ENCODE data around the gene LIMS2. TPM values are rescaled to one million over a fixed set of nuclear protein-coding genes. Genes with fewer than 3 reads are reported as not detected.
A peak's percentile ranks its signal among the peaks of the same experiment; 100 is the strongest.

Gene LIMS2
- total RNA-seq, 4 donors from 2014 or later: 99.2 to 342 (median 175) TPM

DNA sequence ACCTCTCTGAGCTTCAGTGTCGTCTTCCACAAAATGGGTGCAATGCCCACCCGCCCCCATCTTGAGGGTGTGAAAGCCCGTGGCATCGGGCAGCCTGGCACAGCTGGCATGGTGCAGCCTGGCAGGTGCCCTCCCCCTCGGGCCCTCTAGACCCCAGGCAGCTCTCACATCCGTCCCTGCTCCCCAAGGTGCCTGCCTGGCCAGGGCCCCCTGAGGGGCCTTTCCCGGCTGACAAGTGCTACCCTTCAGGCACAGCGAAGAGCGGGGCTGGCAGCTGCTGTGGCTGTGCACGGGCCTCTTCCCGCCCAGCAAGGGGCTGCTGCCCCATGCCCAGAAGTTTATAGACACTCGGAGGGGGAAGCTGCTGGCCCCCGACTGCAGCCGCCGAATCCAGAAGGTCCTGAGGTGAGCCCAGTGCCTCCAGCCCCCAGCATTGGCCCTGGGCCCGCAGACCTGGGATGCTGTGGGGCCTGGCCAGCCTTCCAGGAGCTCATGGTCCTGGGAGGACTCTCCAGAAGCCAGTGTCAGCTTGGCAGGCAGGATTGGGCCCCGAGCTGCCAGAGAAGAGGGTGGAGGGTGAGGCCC, 43.2 kb downstream of the LIMS2 start:
- Histone ChIP-seq H3K27ac (replicated peaks in 1 of 4) (peak overlapping the region in 3 of 4 donors; percentile 6 to 84 (median 45)), H3K36me3 (peaks cover 0 to 18% (median 0%) of the 10 kb centered on the region in 4 donors), H3K27me3 (peaks cover 0 to 6% (median 0%) of the 10 kb centered on the region in 4 donors), H3K4me1 (peaks cover 62 to 75% (median 71%) of the 10 kb centered on the region in 4 donors), H3K4me3 (no peak overlapping the region), H3K9me3 (no peaks in the 10 kb centered on the region)
- intact Hi-C loops (cut with DNase I): loop anchor here (10.0 kb wide), 1 partner anchor 107 kb away; the partner anchor contains the start of gene IWS1
- WGBS: 66% methylated on average over 12 of the region's 17 CpGs
- TF ChIP-seq EP300 (IDR thresholded peaks at IDR 0.05) (no peak), POLR2A (IDR thresholded peaks at IDR 0.05; ENCODE audit: low read depth) (no peak), POLR2AphosphoS5 (IDR thresholded peaks at IDR 0.05) (no peak)
- TF ChIP-seq, protein P1, sequence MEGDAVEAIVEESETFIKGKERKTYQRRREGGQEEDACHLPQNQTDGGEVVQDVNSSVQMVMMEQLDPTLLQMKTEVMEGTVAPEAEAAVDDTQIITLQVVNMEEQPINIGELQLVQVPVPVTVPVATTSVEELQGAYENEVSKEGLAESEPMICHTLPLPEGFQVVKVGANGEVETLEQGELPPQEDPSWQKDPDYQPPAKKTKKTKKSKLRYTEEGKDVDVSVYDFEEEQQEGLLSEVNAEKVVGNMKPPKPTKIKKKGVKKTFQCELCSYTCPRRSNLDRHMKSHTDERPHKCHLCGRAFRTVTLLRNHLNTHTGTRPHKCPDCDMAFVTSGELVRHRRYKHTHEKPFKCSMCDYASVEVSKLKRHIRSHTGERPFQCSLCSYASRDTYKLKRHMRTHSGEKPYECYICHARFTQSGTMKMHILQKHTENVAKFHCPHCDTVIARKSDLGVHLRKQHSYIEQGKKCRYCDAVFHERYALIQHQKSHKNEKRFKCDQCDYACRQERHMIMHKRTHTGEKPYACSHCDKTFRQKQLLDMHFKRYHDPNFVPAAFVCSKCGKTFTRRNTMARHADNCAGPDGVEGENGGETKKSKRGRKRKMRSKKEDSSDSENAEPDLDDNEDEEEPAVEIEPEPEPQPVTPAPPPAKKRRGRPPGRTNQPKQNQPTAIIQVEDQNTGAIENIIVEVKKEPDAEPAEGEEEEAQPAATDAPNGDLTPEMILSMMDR (IDR thresholded peaks at IDR 0.05): no peak
- DNase-seq (ENCODE audit: extremely low spot score): no peak

DNA sequence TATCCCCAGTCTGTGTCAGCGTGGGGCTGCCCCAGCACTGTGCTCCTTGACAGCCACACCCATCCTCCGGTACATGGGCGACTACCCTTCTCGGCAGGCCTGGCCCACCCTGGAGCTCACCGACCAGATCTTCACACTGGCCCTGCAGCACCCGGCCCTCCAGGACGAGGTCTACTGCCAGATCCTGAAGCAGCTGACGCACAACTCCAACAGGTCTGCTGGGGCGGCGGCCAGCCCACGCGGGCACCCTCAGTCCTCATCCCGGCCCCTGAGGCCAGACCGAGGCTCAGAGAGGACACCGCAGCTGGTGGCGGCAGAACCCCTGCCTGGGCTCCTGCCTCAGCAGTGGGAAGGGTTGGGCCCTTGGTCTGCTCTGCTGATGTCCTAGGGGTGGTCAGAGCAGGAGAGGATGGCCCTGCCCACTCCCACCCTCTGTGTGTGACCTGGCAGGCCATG, 43.8 kb downstream of the LIMS2 start:
- peaks cover 0 to 18% (median 0%) of the 10 kb centered on the region in 4 donors for H3K36me3 ChIP-seq
- peaks cover 0 to 12% (median 0%) of the 10 kb centered on the region in 4 donors for H3K27me3 ChIP-seq
- no peaks in the 10 kb centered on the region for H3K9me3 ChIP-seq
- DNase-seq (ENCODE audit: extremely low spot score): no peak
- H3K4me1 ChIP-seq: peaks cover 56 to 70% (median 65%) of the 10 kb centered on the region in 4 donors
- WGBS: no CpG with 5 or more reads among the region's 16 CpGs
- H3K27ac ChIP-seq (replicated peaks in 1 of 4): peak overlapping the region in 2 of 4 donors; percentile 45 to 48
- intact Hi-C loops (cut with DNase I): loop anchor here (10.0 kb wide), 1 partner anchor 107 kb away; the partner anchor contains the start of gene IWS1
- TF ChIP-seq EP300 (IDR thresholded peaks at IDR 0.05) (no peak), POLR2AphosphoS5 (IDR thresholded peaks at IDR 0.05) (peak in 1 of 2 donors; percentile 36)
- H3K4me3 ChIP-seq: no peak overlapping the region

DNA sequence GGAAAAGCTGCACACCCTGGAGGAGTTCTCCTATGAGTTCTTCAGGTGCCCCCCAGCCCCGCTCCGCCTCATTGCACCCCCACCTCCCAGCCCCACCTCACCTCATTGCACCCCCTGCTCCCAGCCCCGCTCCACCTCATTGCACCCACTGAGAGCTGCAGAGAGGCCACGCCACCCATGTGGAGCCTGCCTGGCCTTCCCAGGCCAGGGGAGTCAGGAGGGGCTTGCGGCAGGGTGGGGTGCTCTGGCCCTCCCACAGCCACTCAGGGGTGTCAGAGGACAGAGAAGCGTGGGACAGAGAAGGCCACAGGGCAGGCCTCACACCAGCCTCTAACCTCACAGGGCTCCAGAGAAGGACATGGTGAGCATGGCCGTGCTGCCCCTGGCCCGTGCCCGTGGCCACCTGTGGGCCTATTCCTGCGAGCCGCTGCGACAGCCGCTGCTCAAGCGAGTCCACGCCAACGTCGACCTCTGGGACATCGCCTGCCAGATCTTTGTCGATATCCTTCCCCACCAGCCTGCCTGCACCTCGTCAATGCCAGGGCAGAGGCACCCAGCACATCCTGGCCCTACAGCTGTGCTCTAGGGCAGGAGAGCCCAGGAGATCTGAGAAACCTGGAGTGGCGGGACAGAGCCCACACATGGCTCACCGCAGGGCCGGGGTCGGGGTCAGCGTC, 44.3 kb downstream of the LIMS2 start:
- no peak overlapping the region for H3K4me3 ChIP-seq
- no peak for DNase-seq (ENCODE audit: extremely low spot score)
- peak overlapping the region in 1 of 4 donors; percentile 48 for H3K27ac ChIP-seq (replicated peaks in 1 of 4)
- intact Hi-C loops (cut with DNase I): loop anchor here (10.0 kb wide), 1 partner anchor 106 kb away; the partner anchor contains the start of gene IWS1
- TF ChIP-seq POLR2AphosphoS5 (IDR thresholded peaks at IDR 0.05) (peak in 1 of 2 donors; percentile 9), POLR2A (IDR thresholded peaks at IDR 0.05; ENCODE audit: low read depth) (no peak)
- WGBS: 93% methylated on average over 5 of the region's 25 CpGs
- peaks cover 0 to 17% (median 0%) of the 10 kb centered on the region in 4 donors for H3K27me3 ChIP-seq
- no peaks in the 10 kb centered on the region for H3K9me3 ChIP-seq
- peaks cover 51 to 64% (median 61%) of the 10 kb centered on the region in 4 donors for H3K4me1 ChIP-seq
- peaks cover 0 to 14% (median 0%) of the 10 kb centered on the region in 4 donors for H3K36me3 ChIP-seq

DNA sequence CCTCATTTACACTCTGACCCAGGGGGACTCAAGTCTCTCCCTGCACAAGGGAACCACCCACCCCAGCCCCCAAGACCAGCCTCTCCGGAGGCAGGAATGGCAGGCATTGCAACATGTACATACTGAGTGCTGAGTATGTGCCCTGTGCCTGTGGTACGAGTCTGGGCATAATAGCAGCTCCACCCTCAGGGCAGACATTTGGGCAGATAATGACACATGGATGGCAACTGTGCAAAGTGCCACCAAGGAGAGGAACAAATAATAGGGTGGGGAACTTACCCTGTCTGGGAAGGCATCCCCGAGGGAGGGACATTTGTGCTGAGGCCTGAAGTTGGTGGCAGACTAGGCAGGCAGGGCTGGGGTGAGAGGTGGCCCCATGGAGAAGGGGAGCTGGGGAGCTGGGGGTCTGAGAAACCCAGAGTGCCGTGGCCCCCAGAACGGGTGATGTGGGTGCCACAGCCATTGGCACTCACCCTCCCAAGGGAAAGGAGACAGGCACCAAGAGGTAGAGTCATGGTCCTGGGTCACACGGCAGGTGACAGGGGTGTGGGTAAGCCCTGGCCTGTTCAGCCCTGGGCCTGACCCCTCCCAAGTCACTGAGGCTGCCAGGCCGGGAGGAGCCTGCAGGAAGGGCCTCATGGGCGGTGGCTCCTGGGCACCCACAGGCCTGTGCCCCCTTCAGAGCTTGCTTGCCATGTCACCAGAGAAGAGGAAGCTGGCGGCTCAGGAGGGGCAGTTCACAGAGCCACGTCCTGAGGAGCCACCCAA, 45.0 kb downstream of the LIMS2 start:
- intact Hi-C loops (cut with DNase I): loop anchor here (10.0 kb wide), 1 partner anchor 105 kb away; the partner anchor contains the start of gene IWS1
- no peak for DNase-seq (ENCODE audit: extremely low spot score)
- peaks cover 45 to 57% (median 54%) of the 10 kb centered on the region in 4 donors for H3K4me1 ChIP-seq

DNA sequence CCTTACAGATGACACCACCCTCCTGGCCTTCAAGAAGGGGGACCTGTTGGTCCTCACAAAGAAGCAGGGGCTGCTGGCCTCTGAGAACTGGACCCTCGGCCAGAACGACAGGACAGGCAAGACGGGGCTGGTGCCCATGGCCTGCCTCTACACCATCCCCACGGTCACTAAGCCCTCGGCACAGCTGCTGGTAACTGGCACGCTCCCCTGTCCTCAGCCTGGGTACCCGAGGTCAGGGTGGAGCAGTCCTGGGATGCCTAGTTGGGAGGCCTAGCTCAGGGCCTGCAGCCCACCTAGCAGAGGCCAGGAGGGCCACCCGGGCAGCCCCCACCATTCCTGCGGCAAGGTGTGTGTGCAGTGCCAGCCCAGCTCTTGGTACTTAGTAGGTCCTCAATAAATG, 45.7 kb downstream of the LIMS2 start:
- Histone ChIP-seq H3K4me1 (peaks cover 43 to 50% (median 48%) of the 10 kb centered on the region in 4 donors), H3K27me3 (peaks cover 0 to 31% (median 6%) of the 10 kb centered on the region in 4 donors), H3K9me3 (no peaks in the 10 kb centered on the region), H3K27ac (replicated peaks in 1 of 4) (no peak overlapping the region), H3K4me3 (no peak overlapping the region), H3K36me3 (peaks cover 0 to under 1% (median 0%) of the 10 kb centered on the region in 4 donors)
- intact Hi-C loops (cut with DNase I): loop anchor here (10.0 kb wide), 1 partner anchor 105 kb away; the partner anchor contains the start of gene IWS1
- no CpG with 5 or more reads among the region's 9 CpGs for WGBS
- TF ChIP-seq POLR2A (IDR thresholded peaks at IDR 0.05; ENCODE audit: low read depth) (no peak), EP300 (IDR thresholded peaks at IDR 0.05) (no peak), POLR2AphosphoS5 (IDR thresholded peaks at IDR 0.05) (no peak)
- TF ChIP-seq, protein P1 (IDR thresholded peaks at IDR 0.05): no peak
- no peak for DNase-seq (ENCODE audit: extremely low spot score)

More for the DNA sequence above, 45.0 kb downstream of the LIMS2 start:
- H3K9me3 ChIP-seq: no peaks in the 10 kb centered on the region
- H3K36me3 ChIP-seq: peaks cover 0 to 7% (median 0%) of the 10 kb centered on the region in 4 donors
- H3K27me3 ChIP-seq: peaks cover 0 to 24% (median under 1%) of the 10 kb centered on the region in 4 donors
- TF ChIP-seq POLR2AphosphoS5 (IDR thresholded peaks at IDR 0.05): peak in 1 of 2 donors; percentile 8
- TF ChIP-seq POLR2A (IDR thresholded peaks at IDR 0.05; ENCODE audit: low read depth): no peak
- TF ChIP-seq, protein P1 (IDR thresholded peaks at IDR 0.05): no peak
- 68% methylated on average over 8 of the region's 10 CpGs for WGBS
- H3K4me3 ChIP-seq: no peak overlapping the region
- no peak overlapping the region for H3K27ac ChIP-seq (replicated peaks in 1 of 4)
